Measurements from ENCODE around the gene SLC19A1.
"Not testable (repeated sequence)": the region's sequence is repeated elsewhere in the genome, so short reads cannot be mapped to it uniquely, and the experiment has no call there.

Gene SLC19A1

DNA sequence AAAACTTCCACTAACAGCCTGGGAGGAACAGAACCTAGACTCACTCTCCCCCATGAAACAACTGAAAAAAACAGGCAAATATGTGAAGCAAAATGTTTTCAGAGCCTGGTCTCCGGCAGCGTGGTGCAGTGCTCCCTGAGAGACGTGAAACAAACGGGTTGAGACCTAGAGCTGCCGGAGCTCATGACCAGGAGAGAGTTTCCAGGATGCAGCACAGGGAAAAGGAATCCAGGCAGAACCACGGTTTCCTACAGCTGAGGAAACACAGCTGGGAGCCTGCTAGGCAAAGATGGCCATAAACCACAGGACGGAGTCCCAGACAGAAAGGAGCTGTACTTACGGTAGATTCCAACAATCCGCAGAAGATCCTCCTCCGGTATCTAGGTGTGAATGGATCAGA is 20.2 kb upstream of the SLC19A1 start:
- H3K9me3 ChIP-seq (ENCODE audit: insufficient read depth, low read depth, low read length) = no peaks in the 10 kb centered on the region
- no peak overlapping the region for H3K27ac ChIP-seq (ENCODE audit: low read length)
- H3K36me3 ChIP-seq (ENCODE audit: insufficient read depth, low read depth, low read length) = no peaks in the 10 kb centered on the region
- no peak overlapping the region for H3K9ac ChIP-seq (ENCODE audit: low read depth, low read length)
- H3K4me1 ChIP-seq (ENCODE audit: insufficient read depth, low read length) = no peaks in the 10 kb centered on the region
- H3K27me3 ChIP-seq (ENCODE audit: insufficient read depth, low read length) = peaks cover 10% of the 10 kb centered on the region
- no peak overlapping the region for H3K4me3 ChIP-seq (ENCODE audit: low read length)

DNA sequence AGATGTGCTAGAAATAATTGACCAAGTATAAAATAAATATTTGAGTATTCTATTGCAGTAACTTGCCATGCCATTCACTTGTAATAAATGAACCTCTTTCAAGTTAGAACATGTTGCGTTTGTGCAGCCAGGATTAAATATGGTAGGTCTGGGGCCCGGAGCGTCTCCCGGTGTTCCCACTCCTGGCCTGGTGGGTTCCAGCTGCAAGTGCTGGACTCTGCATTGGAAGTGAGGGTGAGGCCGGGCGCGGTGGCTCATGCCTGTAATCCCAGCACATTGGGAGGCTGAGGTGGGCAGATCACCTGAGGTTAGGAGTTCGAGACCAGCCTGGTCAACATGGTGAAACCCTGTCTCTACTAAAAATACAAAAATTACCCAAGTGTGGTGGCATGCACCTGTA is 19.0 kb upstream of the SLC19A1 start:
- not testable (repeated sequence) for H3K27me3 ChIP-seq (ENCODE audit: insufficient read depth, low read length); H3K4me3 ChIP-seq (ENCODE audit: low read length)

DNA sequence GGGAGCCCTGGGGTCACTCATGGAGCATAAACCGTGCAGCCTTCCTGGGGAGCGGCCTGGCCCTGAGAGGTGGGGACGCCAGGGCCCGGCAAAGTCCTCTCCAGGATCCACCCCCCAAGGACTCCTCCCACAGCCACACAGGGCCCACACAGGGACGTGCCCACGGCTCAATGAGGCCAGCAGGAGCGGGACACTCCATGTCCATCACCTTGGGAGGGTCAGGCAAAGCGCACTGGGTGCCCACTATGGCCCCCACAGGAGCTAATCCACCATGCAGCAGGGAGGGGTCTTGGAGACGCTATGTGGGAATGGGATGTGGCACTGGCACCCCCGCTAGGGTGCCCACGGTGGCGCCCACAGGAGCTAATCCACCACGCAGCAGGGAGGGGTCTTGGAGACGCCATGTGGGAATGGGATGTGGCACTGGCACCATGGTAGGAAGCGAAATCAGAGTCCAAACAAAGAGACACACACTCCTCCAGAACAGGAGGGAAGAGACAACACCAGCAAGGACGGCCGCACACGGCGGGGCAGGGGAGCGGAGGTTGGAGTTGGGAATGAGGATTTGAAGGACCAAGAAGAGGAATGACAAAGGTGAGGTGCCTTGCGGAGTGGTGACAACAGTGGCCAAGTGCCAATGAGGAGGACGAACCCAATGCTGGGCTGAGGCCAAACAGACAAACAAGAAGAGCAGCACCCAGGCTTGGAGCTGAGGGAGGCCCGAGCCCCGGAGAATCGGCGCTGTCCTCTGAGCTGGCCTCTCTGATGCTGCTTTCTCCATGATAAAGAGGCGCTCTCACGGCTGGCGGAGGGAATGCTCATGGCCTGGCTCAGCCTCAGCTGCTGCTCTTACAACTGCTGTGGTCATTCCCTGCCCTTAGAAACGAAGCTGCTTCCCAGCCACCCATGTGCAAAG is 18.1 kb upstream of the SLC19A1 start:
- Histone ChIP-seq H3K27ac (ENCODE audit: low read length) (no peak overlapping the region), H3K9ac (ENCODE audit: low read depth, low read length) (no peak overlapping the region), H3K36me3 (ENCODE audit: insufficient read depth, low read depth, low read length) (no peaks in the 10 kb centered on the region), H3K4me3 (ENCODE audit: low read length) (no peak overlapping the region), H3K9me3 (ENCODE audit: insufficient read depth, low read depth, low read length) (no peaks in the 10 kb centered on the region), H3K4me1 (ENCODE audit: insufficient read depth, low read length) (no peaks in the 10 kb centered on the region), H3K27me3 (ENCODE audit: insufficient read depth, low read length) (peaks cover 10% of the 10 kb centered on the region)

More for the DNA sequence above, 19.0 kb upstream of the SLC19A1 start:
- H3K9me3 ChIP-seq (ENCODE audit: insufficient read depth, low read depth, low read length); H3K4me1 ChIP-seq (ENCODE audit: insufficient read depth, low read length); H3K27ac ChIP-seq (ENCODE audit: low read length); H3K9ac ChIP-seq (ENCODE audit: low read depth, low read length); H3K36me3 ChIP-seq (ENCODE audit: insufficient read depth, low read depth, low read length): not testable (repeated sequence)

GRCh38 chr21:45559216-45560105 is 17.2 kb upstream of the SLC19A1 start:
- no peak overlapping the region for H3K27ac ChIP-seq (ENCODE audit: low read length)
- peaks cover 10% of the 10 kb centered on the region for H3K27me3 ChIP-seq (ENCODE audit: insufficient read depth, low read length)

DNA sequence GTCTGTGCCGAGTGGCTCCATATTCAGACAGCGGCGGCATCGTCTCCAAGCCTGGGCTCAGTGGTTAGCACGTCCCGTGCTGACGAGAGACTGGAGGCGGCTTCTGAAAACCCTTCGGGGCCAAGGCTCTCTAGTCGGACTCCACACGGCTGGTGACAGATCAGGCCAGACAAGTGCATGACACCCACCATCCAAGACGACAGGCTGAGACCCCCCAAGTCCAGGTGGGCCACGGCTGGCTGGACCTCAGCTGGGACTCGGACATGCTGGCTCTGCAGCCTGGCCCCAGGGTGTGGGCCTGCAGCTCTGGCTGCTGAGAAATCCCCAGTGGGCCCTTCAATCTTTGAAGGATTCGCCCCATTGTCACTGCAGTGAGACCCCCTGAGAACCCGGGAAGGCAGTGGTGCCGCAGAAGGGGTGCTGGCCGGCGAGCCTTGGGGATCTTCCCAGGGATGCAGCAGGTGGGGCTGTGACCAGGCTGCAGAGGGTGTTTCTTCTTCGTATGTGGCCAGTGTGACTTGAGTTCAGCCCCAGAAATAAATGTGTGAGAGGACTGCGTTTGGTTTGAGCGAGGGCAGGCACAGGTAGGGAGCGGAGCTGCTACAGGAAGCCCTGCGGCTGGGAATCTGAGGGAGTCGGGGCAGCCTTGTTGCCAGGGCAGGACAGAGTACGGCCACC is 15.9 kb upstream of the SLC19A1 start:
- Histone ChIP-seq H3K27ac (ENCODE audit: low read length) (no peak overlapping the region), H3K36me3 (ENCODE audit: insufficient read depth, low read depth, low read length) (no peaks in the 10 kb centered on the region), H3K9ac (ENCODE audit: low read depth, low read length) (no peak overlapping the region), H3K9me3 (ENCODE audit: insufficient read depth, low read depth, low read length) (no peaks in the 10 kb centered on the region), H3K4me1 (ENCODE audit: insufficient read depth, low read length) (no peaks in the 10 kb centered on the region), H3K4me3 (ENCODE audit: low read length) (no peak overlapping the region), H3K27me3 (ENCODE audit: insufficient read depth, low read length) (peaks cover 10% of the 10 kb centered on the region)

More at GRCh38 chr21:45559216-45560105, 17.2 kb upstream of the SLC19A1 start:
- no peak overlapping the region for H3K4me3 ChIP-seq (ENCODE audit: low read length)
- H3K9ac ChIP-seq (ENCODE audit: low read depth, low read length) = no peak overlapping the region
- no peaks in the 10 kb centered on the region for H3K4me1 ChIP-seq (ENCODE audit: insufficient read depth, low read length)
- H3K36me3 ChIP-seq (ENCODE audit: insufficient read depth, low read depth, low read length) = no peaks in the 10 kb centered on the region
- no peaks in the 10 kb centered on the region for H3K9me3 ChIP-seq (ENCODE audit: insufficient read depth, low read depth, low read length)

DNA sequence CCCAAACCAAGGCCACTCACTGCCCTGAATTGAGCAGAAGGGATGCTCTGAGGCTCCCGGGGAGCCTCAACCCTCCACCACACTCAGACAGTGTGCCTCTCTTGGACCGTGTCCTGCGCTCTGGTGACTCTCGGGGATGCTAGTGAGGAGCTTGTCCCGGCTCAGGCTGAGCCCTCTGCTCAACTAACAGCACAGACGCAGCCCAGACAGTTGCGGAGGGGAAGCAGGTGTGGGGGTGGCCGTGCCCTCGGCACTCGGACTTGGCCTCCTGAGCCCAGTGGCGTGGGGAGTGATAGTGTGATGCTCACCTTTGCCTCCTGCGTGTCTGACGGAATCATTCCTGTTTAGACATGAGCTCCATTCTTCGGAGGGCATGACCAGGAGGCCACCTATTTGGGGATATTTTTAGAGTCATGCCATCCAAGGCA is 15.4 kb upstream of the SLC19A1 start:
- H3K4me1 ChIP-seq (ENCODE audit: insufficient read depth, low read length) = no peaks in the 10 kb centered on the region
- no peaks in the 10 kb centered on the region for H3K9me3 ChIP-seq (ENCODE audit: insufficient read depth, low read depth, low read length)
- no peak overlapping the region for H3K4me3 ChIP-seq (ENCODE audit: low read length)
- no peaks in the 10 kb centered on the region for H3K36me3 ChIP-seq (ENCODE audit: insufficient read depth, low read depth, low read length)
- no peak overlapping the region for H3K27ac ChIP-seq (ENCODE audit: low read length)
- no peak overlapping the region for H3K9ac ChIP-seq (ENCODE audit: low read depth, low read length)
- H3K27me3 ChIP-seq (ENCODE audit: insufficient read depth, low read length) = peaks cover 5% of the 10 kb centered on the region

DNA sequence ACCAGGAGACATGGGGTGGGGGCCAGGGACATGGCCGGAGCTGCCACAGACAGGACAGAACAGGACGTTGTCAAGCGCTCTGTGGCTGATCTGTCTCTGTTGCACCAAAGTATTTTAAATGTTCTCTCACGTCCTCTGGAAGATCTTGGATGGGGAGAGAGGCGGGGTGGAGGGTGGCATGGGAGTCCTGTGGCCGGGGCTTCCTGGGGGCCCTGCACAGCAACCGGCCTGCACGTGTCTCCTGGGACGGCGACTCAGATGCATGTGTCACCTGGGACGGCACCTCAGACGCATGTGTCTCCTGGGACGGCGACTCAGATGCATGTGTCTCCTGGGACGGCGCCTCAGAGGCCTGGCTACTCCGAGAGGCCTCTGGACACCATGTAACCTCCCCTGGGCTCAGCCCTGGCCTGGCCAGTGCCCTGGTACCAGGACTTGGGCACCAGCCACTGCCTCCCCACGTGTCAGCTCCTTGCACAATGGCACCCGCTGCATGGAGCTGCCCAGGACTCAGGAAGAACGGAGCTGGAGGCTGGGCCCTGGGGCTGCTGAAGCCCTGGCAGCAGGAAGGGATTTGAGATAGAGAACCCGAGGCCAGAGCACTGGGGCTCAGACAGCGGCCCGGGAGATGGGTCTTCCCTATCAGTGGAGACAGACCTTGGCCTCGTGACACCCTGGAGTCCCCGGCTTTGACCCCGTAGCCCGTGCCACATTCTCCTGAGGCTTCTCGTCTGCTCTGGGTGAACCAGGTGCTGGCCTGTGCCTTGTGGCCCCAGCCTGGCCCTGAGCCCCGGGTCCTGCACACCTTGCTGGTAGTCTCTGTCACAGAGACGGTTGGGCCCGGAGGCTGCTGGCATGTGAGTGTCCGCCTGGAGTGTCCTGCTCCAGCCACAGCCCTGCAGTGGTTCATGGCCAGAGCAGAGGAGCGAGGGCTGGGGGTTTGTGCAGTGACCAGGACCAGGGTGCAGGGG is 14.7 kb upstream of the SLC19A1 start:
- no peaks in the 10 kb centered on the region for H3K27me3 ChIP-seq (ENCODE audit: insufficient read depth, low read length)
- no peaks in the 10 kb centered on the region for H3K36me3 ChIP-seq (ENCODE audit: insufficient read depth, low read depth, low read length)
- H3K27ac ChIP-seq (ENCODE audit: low read length) = no peak overlapping the region
- no peak overlapping the region for H3K9ac ChIP-seq (ENCODE audit: low read depth, low read length)
- no peaks in the 10 kb centered on the region for H3K4me1 ChIP-seq (ENCODE audit: insufficient read depth, low read length)
- H3K9me3 ChIP-seq (ENCODE audit: insufficient read depth, low read depth, low read length) = no peaks in the 10 kb centered on the region
- no peak overlapping the region for H3K4me3 ChIP-seq (ENCODE audit: low read length)

DNA sequence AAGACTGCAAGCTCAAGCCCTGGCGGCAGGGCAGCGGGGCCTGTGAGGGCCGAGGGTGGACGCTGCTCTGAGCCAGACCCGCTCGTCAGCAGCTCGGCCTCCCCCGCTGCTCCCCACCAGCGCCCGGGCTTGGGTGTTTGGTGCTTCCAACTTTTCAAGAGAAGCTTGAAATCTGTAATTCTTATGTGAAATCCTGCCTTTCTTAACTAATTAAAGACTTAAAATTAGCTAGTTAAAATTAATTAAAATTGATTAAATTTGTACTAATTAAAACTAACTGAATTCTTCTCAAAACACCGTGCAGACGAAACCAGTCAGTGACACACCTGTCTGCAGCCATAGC is 14.0 kb upstream of the SLC19A1 start:
- no peak overlapping the region for H3K9ac ChIP-seq (ENCODE audit: low read depth, low read length)
- H3K4me3 ChIP-seq (ENCODE audit: low read length) = peak overlapping the region; percentile 64; the same call in 1 of the 2 replicates
- H3K4me1 ChIP-seq (ENCODE audit: insufficient read depth, low read length) = no peaks in the 10 kb centered on the region
- no peaks in the 10 kb centered on the region for H3K9me3 ChIP-seq (ENCODE audit: insufficient read depth, low read depth, low read length)
- H3K27ac ChIP-seq (ENCODE audit: low read length) = no peak overlapping the region
- no peaks in the 10 kb centered on the region for H3K36me3 ChIP-seq (ENCODE audit: insufficient read depth, low read depth, low read length)
- no peaks in the 10 kb centered on the region for H3K27me3 ChIP-seq (ENCODE audit: insufficient read depth, low read length)

DNA sequence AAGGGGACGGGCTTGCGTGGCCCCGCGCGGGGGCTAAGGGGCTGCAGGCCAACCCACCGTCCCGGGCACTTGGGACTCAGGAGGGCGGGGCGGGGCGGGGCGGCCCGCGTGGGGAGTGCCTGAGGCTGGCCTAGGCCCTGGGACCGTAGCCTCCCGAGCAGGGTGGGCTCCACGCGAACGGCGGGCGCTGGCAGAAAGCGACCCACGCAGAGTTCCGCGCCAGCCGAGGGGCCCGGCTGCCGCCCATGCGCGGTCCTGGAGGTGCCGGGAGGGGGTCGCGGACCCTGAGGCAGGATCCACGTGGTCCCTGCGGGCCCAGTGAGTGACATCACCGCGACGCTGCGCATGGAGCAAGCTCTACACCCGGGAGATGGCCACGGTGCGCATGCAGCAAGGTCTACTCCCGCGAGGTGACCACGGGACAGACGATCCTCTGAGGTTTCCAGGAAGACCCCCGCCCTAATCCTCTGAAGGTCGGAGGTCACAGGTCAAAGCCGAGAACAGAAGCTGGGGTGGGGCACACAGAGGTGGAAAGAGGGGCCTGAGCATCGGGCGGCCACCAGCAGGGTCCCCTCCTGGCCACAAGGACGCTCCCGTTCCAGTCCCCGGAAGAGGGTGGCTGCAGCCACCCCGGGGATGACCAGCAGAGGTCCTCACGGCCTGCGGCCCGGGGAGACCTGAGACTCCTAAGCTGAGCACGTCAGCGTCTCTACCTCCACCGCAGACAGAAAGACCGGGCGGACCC is 13.5 kb upstream of the SLC19A1 start:
- H3K9ac ChIP-seq (ENCODE audit: low read depth, low read length) = peak overlapping the region; percentile 37; the same call in 1 of the 2 replicates

GRCh38 chr21:45555251-45555556 is 13.0 kb upstream of the SLC19A1 start:
- Histone ChIP-seq H3K4me3 (ENCODE audit: low read length) (no peak overlapping the region), H3K9me3 (ENCODE audit: insufficient read depth, low read depth, low read length) (no peaks in the 10 kb centered on the region), H3K4me1 (ENCODE audit: insufficient read depth, low read length) (peaks cover 3% of the 10 kb centered on the region; the same call in 1 of the 2 replicates), H3K27me3 (ENCODE audit: insufficient read depth, low read length) (no peaks in the 10 kb centered on the region), H3K27ac (ENCODE audit: low read length) (no peak overlapping the region), H3K36me3 (ENCODE audit: insufficient read depth, low read depth, low read length) (no peaks in the 10 kb centered on the region), H3K9ac (ENCODE audit: low read depth, low read length) (no peak overlapping the region)

More for the DNA sequence above, 13.5 kb upstream of the SLC19A1 start:
- no peaks in the 10 kb centered on the region for H3K36me3 ChIP-seq (ENCODE audit: insufficient read depth, low read depth, low read length)
- no peaks in the 10 kb centered on the region for H3K4me1 ChIP-seq (ENCODE audit: insufficient read depth, low read length)
- H3K9me3 ChIP-seq (ENCODE audit: insufficient read depth, low read depth, low read length) = no peaks in the 10 kb centered on the region
- no peak overlapping the region for H3K27ac ChIP-seq (ENCODE audit: low read length)
- H3K4me3 ChIP-seq (ENCODE audit: low read length) = peak overlapping the region; percentile 64
- no peaks in the 10 kb centered on the region for H3K27me3 ChIP-seq (ENCODE audit: insufficient read depth, low read length)

Data from iPS-20b (cell line).